ENCODE data around the gene TM4SF18. TPM values are rescaled to one million over a fixed set of nuclear protein-coding genes. Genes with fewer than 3 reads are reported as not detected.
A peak's percentile ranks its signal among the peaks of the same experiment; 100 is the strongest.
"Not testable (repeated sequence)": the region's sequence is repeated elsewhere in the genome, so short reads cannot be mapped to it uniquely, and the experiment has no call there.

Gene TM4SF18
- total RNA-seq, 1 experiment from 2014 or later: 9.8 TPM

GRCh38 chr3:149339931-149340309 lies 6.5 kb upstream of the TM4SF18 start:
- H3T11ph ChIP-seq (ENCODE audit: low read length): no peak overlapping the region
- peak; percentile 83 for DNase-seq
- no peak overlapping the region for H2BK20ac ChIP-seq (ENCODE audit: low read depth, low read length, poor library complexity, severe bottlenecking)
- H2BK12ac ChIP-seq (ENCODE audit: insufficient read length, low read depth, low read length): no peak overlapping the region
- H3K9me3 ChIP-seq (ENCODE audit: control insufficient read depth, low read depth, low read length): no peaks in the 10 kb centered on the region
- H3K4me3 Mint-ChIP-seq: no peak overlapping the region
- H3K4me2 ChIP-seq (ENCODE audit: insufficient read depth, insufficient read length, low read length): no peak overlapping the region
- WGBS (ENCODE audit: extremely low coverage, insufficient read length, low lambda C conversion rate): no CpG with 5 or more reads among the region's 5 CpGs
- no peak overlapping the region for H3K23ac ChIP-seq (ENCODE audit: insufficient read length, low read depth, low read length)
- no peak for TF ChIP-seq CTCF (conservative IDR thresholded peaks at IDR 0.05)
- H3K9me3 Mint-ChIP-seq: no peaks in the 10 kb centered on the region
- H3K9ac ChIP-seq (ENCODE audit: extremely low read depth, insufficient read length, low read length): no peak overlapping the region
- H3K18ac ChIP-seq (ENCODE audit: insufficient read length, low read depth, low read length): no peak overlapping the region
- H3K56ac ChIP-seq (ENCODE audit: insufficient read length, low read depth, low read length): no peak overlapping the region
- peaks cover 15 to 25% of the 10 kb centered on the region in 2 experiments for H3K4me1 Mint-ChIP-seq
- H4K8ac ChIP-seq (replicated peaks; ENCODE audit: insufficient read length, low read depth, low read length): no peak overlapping the region
- H3K27me3 ChIP-seq (ENCODE audit: insufficient read depth, low read length): no peaks in the 10 kb centered on the region
- H4K5ac ChIP-seq (ENCODE audit: insufficient read length, low read depth, low read length): no peak overlapping the region
- H3K4me1 ChIP-seq (ENCODE audit: insufficient read depth, low read length): peaks cover 2% of the 10 kb centered on the region; the same call in 1 of the 2 replicates
- no peak overlapping the region for H3K14ac ChIP-seq (ENCODE audit: insufficient read depth, low read length)
- H3K36me3 Mint-ChIP-seq (ENCODE audit: insufficient read depth in 1 of 3, low read depth in 3 of 3): no peaks in the 10 kb centered on the region
- H3K27me3 Mint-ChIP-seq (ENCODE audit: low read depth): no peaks in the 10 kb centered on the region
- H3K4ac ChIP-seq (ENCODE audit: low read depth, low read length): no peak overlapping the region
- no peaks in the 10 kb centered on the region for H3K23me2 ChIP-seq (ENCODE audit: insufficient read length, low read depth, low read length, poor library complexity, severe bottlenecking)
- no peaks in the 10 kb centered on the region for H3K79me1 ChIP-seq (ENCODE audit: insufficient read depth, low read depth, low read length, poor library complexity, severe bottlenecking)
- H2BK5ac ChIP-seq (ENCODE audit: insufficient read length, low read length): no peak overlapping the region
- H2AK5ac ChIP-seq (ENCODE audit: insufficient read length, low read length): no peak overlapping the region
- H4K20me1 ChIP-seq (ENCODE audit: control insufficient read depth, insufficient read depth, insufficient read length): no peaks in the 10 kb centered on the region
- H2BK15ac ChIP-seq (ENCODE audit: low read depth, low read length): no peak overlapping the region
- H2BK120ac ChIP-seq (ENCODE audit: low read depth, low read length, poor library complexity, severe bottlenecking): no peak overlapping the region
- H4K91ac ChIP-seq (ENCODE audit: insufficient read length, low read depth, low read length): no peak overlapping the region
- peak overlapping the region in 1 of 3 experiments; percentile 15; a peak in 3 of 7 replicates for H3K27ac Mint-ChIP-seq
- no peak overlapping the region for H3K27ac ChIP-seq (ENCODE audit: insufficient read length, low read depth, low read length)
- no peak overlapping the region for H2AFZ ChIP-seq (ENCODE audit: low read length)
- H3K79me2 ChIP-seq (ENCODE audit: insufficient read depth, low read length): no peaks in the 10 kb centered on the region

GRCh38 chr3:149337486-149337885 lies 4.0 kb upstream of the TM4SF18 start:
- no CpG with 5 or more reads among the region's 1 CpG for WGBS (ENCODE audit: extremely low coverage, insufficient read length, low lambda C conversion rate)
- H3K4me3 Mint-ChIP-seq; H3K27ac ChIP-seq (ENCODE audit: insufficient read length, low read depth, low read length); H3K4ac ChIP-seq (ENCODE audit: low read depth, low read length); H4K8ac ChIP-seq (replicated peaks; ENCODE audit: insufficient read length, low read depth, low read length); H3K9ac ChIP-seq (ENCODE audit: extremely low read depth, insufficient read length, low read length); H3K27ac Mint-ChIP-seq; H3K9me3 ChIP-seq (ENCODE audit: control insufficient read depth, low read depth, low read length); H3K14ac ChIP-seq (ENCODE audit: insufficient read depth, low read length); H2AK5ac ChIP-seq (ENCODE audit: insufficient read length, low read length); H2BK15ac ChIP-seq (ENCODE audit: low read depth, low read length); H4K91ac ChIP-seq (ENCODE audit: insufficient read length, low read depth, low read length); H3K23me2 ChIP-seq (ENCODE audit: insufficient read length, low read depth, low read length, poor library complexity, severe bottlenecking); H2AFZ ChIP-seq (ENCODE audit: low read length); H2BK20ac ChIP-seq (ENCODE audit: low read depth, low read length, poor library complexity, severe bottlenecking); H3K79me1 ChIP-seq (ENCODE audit: insufficient read depth, low read depth, low read length, poor library complexity, severe bottlenecking); H2BK120ac ChIP-seq (ENCODE audit: low read depth, low read length, poor library complexity, severe bottlenecking); H3K56ac ChIP-seq (ENCODE audit: insufficient read length, low read depth, low read length); H3K4me1 ChIP-seq (ENCODE audit: insufficient read depth, low read length); H2BK12ac ChIP-seq (ENCODE audit: insufficient read length, low read depth, low read length); H3K23ac ChIP-seq (ENCODE audit: insufficient read length, low read depth, low read length); H3K27me3 ChIP-seq (ENCODE audit: insufficient read depth, low read length); H2BK5ac ChIP-seq (ENCODE audit: insufficient read length, low read length); H3K18ac ChIP-seq (ENCODE audit: insufficient read length, low read depth, low read length); H3K4me2 ChIP-seq (ENCODE audit: insufficient read depth, insufficient read length, low read length); H3T11ph ChIP-seq (ENCODE audit: low read length); H4K20me1 ChIP-seq (ENCODE audit: control insufficient read depth, insufficient read depth, insufficient read length); H4K5ac ChIP-seq (ENCODE audit: insufficient read length, low read depth, low read length); H3K36me3 Mint-ChIP-seq (ENCODE audit: insufficient read depth in 1 of 3, low read depth in 3 of 3); H3K9me3 Mint-ChIP-seq; H3K79me2 ChIP-seq (ENCODE audit: insufficient read depth, low read length); H3K27me3 Mint-ChIP-seq (ENCODE audit: low read depth); DNase-seq: not testable (repeated sequence)
- peaks cover 24 to 30% of the 10 kb centered on the region in 2 experiments for H3K4me1 Mint-ChIP-seq

All from H9 (cell line).